Measurements from ENCODE around the gene GLRX3.

The GLRX3 gene

GRCh38 chr10:130179640-130180039, 43.4 kb downstream of the GLRX3 start (continued):
- no peak for TF ChIP-seq ZNF202 (tag by site-specific recombination; IDR thresholded peaks at IDR 0.05; ENCODE audit: borderline replicate concordance)
- TF ChIP-seq ZNF600 (tag by site-specific recombination; IDR thresholded peaks at IDR 0.05), result peak; percentile 91
- TF ChIP-seq ZNF776 (tag by site-specific recombination; IDR thresholded peaks at IDR 0.05; ENCODE audit: borderline replicate concordance), result no peak
- no peak for TF ChIP-seq ELK4 (IDR thresholded peaks at IDR 0.05; ENCODE audit: borderline replicate concordance, low read depth, low read length)
- no peak for TF ChIP-seq ZBTB8A (tag by site-specific recombination; IDR thresholded peaks at IDR 0.05)
- TF ChIP-seq ZSCAN30 (tag by site-specific recombination; IDR thresholded peaks at IDR 0.05), result 0 out of 2 replicates have a peak, but pooled peaks have one; percentile 27
- peak; percentile 56; the same call in 1 of the 2 replicates for TF ChIP-seq PRDM6 (tag by site-specific recombination; IDR thresholded peaks at IDR 0.05)
- TF ChIP-seq INSM2 (tag by site-specific recombination; IDR thresholded peaks at IDR 0.05), result peak; percentile 84
- no peak for TF ChIP-seq ZNF280D (tag by site-specific recombination; IDR thresholded peaks at IDR 0.05)
- no peak for TF ChIP-seq ZBTB6 (tag by site-specific recombination; IDR thresholded peaks at IDR 0.05)
- no peak for TF ChIP-seq ZNF692 (tag by site-specific recombination; IDR thresholded peaks at IDR 0.05)
- TF ChIP-seq ZNF426 (tag by site-specific recombination; IDR thresholded peaks at IDR 0.05), result no peak
- TF ChIP-seq ZNF529 (tag by site-specific recombination; IDR thresholded peaks at IDR 0.05; ENCODE audit: insufficient replicate concordance), result no peak
- TF ChIP-seq ZNF18 (tag by site-specific recombination; IDR thresholded peaks at IDR 0.05), result no peak
- 0 out of 2 replicates have a peak, but pooled peaks have one; percentile 19 for TF ChIP-seq KLF10 (tag by site-specific recombination; IDR thresholded peaks at IDR 0.05)
- TF ChIP-seq ZNF155 (tag by site-specific recombination; IDR thresholded peaks at IDR 0.05), result no peak
- TF ChIP-seq ATF2 (tag by site-specific recombination; IDR thresholded peaks at IDR 0.05; ENCODE audit: low read depth), result peak; percentile 14; the same call in 1 of the 2 replicates
